Activated naive CD4-positive, alpha-beta T cell treated with anti-CD3 and anti-CD28 coated beads for 36 hours (primary cell): ENCODE results near the gene ERC2. TPM values are rescaled to one million over a fixed set of nuclear protein-coding genes. Genes with fewer than 3 reads are reported as not detected.

Experiments
- CTCF ChIA-PET: fragments of 350-600 bp; sonication (Branson Sonifier 250); formaldehyde crosslinking; loops from one replicate; lab custom pipeline; 2021; ENCODE audit warnings: antibody characterized with exemption; lab: Charles Lee
- DNase-seq: peaks from one replicate; pipeline ENCODE4 v3.0.0-alpha.2; 2020
- H3K27ac Mint-ChIP-seq: one replicate; pipeline ENCODE4 v1.8.0; 2021; ENCODE audit warnings: mild to moderate bottlenecking, mixed read lengths
- H3K27me3 Mint-ChIP-seq: one replicate; pipeline ENCODE4 v1.8.0; 2021; ENCODE audit warnings: low read depth, mixed read lengths
- H3K36me3 Mint-ChIP-seq: one replicate; pipeline ENCODE4 v1.8.0; 2021; ENCODE audit warnings: low read depth, mixed read lengths
- H3K4me1 Mint-ChIP-seq: one replicate; pipeline ENCODE4 v1.8.0; 2021; ENCODE audit warnings: low read depth, mixed read lengths
- H3K4me3 Mint-ChIP-seq: one replicate; pipeline ENCODE4 v1.8.0; 2021; ENCODE audit warnings: mild to moderate bottlenecking, moderate library complexity, mixed read lengths
- H3K9me3 Mint-ChIP-seq: one replicate; pipeline ENCODE4 v1.8.0; 2021; ENCODE audit warnings: mixed read lengths
- intact Hi-C: fragments of 100-400 bp; cut with micrococcal nuclease; formaldehyde crosslinking; loops from one replicate; pipeline ENCODE4 v1.15.1; 2023
- total RNA-seq, 2 experiments: library from RNA; stranded (reverse); gene quantifications; one replicate each; pipeline ENCODE4 v1.2.3, GENCODE V29; 2021

Gene ERC2
- total RNA-seq, 2 experiments from 2014 or later: 0.12 TPM; not detected in 1

- CTCF ChIA-PET: no interaction called here
- H3K27ac Mint-ChIP-seq: no peak overlapping the region
- no peak overlapping the region for H3K4me3 Mint-ChIP-seq
- peaks cover 4% of the 10 kb centered on the region for H3K27me3 Mint-ChIP-seq
- intact Hi-C loops: no loop called here
- H3K4me1 Mint-ChIP-seq: no peaks in the 10 kb centered on the region
- H3K36me3 Mint-ChIP-seq: no peaks in the 10 kb centered on the region
- no peak for DNase-seq
- H3K9me3 Mint-ChIP-seq: no peaks in the 10 kb centered on the region
These were observed 940.9 kb downstream of the ERC2 start for GRCh38 chr3:55527361-55527760.

- intact Hi-C loops: no loop called here
- no peak for DNase-seq
- no peak overlapping the region for H3K27ac Mint-ChIP-seq
- H3K27me3 Mint-ChIP-seq: peaks cover 4% of the 10 kb centered on the region
- no peaks in the 10 kb centered on the region for H3K36me3 Mint-ChIP-seq
- CTCF ChIA-PET: no interaction called here
- no peak overlapping the region for H3K4me3 Mint-ChIP-seq
- H3K4me1 Mint-ChIP-seq: no peaks in the 10 kb centered on the region
- no peaks in the 10 kb centered on the region for H3K9me3 Mint-ChIP-seq
These were observed 941.8 kb downstream of the ERC2 start for GRCh38 chr3:55526332-55527030.

DNA sequence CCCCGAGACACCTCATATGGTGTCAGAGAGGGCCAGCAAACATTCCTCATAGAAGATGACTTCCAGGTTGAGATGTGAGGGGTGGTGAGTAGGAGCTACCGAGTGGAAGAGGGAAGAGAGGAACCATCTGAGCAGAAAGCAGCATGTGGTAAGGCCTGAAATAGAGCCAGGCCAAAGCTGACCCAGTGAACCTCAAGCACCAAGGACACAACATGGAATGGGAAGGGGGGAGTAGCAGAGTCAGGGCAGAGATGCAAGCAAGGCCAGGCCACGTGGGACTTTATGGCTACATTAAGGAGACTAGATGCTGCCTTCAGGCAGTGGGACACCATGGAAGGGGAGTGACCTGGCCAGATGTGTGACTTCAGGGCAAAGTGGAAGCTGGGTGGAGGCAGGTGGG is 942.8 kb downstream of the ERC2 start:
- H3K4me1 Mint-ChIP-seq: no peaks in the 10 kb centered on the region
- no peaks in the 10 kb centered on the region for H3K9me3 Mint-ChIP-seq
- no peak for DNase-seq
- intact Hi-C loops: no loop called here
- CTCF ChIA-PET: no interaction called here
- peaks cover 4% of the 10 kb centered on the region for H3K27me3 Mint-ChIP-seq
- no peaks in the 10 kb centered on the region for H3K36me3 Mint-ChIP-seq
- no peak overlapping the region for H3K27ac Mint-ChIP-seq
- no peak overlapping the region for H3K4me3 Mint-ChIP-seq

GRCh38 chr3:55524565-55525244 is 943.6 kb downstream of the ERC2 start:
- DNase-seq: no peak
- Mint-ChIP-seq H3K9me3 (no peaks in the 10 kb centered on the region), H3K27ac (no peak overlapping the region), H3K4me3 (no peak overlapping the region), H3K27me3 (peaks cover 4% of the 10 kb centered on the region), H3K36me3 (no peaks in the 10 kb centered on the region), H3K4me1 (no peaks in the 10 kb centered on the region)
- CTCF ChIA-PET: no interaction called here
- intact Hi-C loops: no loop called here

GRCh38 chr3:55523471-55523870 is 944.8 kb downstream of the ERC2 start:
- CTCF ChIA-PET: no interaction called here
- Mint-ChIP-seq H3K4me1 (no peaks in the 10 kb centered on the region), H3K36me3 (no peaks in the 10 kb centered on the region), H3K27me3 (peaks cover 4% of the 10 kb centered on the region), H3K27ac (no peak overlapping the region), H3K9me3 (no peaks in the 10 kb centered on the region), H3K4me3 (no peak overlapping the region)
- intact Hi-C loops: no loop called here
- no peak for DNase-seq

- Mint-ChIP-seq H3K36me3 (no peaks in the 10 kb centered on the region), H3K27ac (no peak overlapping the region), H3K4me1 (no peaks in the 10 kb centered on the region), H3K9me3 (no peaks in the 10 kb centered on the region), H3K27me3 (peaks cover 4% of the 10 kb centered on the region), H3K4me3 (no peak overlapping the region)
- intact Hi-C loops: no loop called here
- CTCF ChIA-PET: no interaction called here
- no peak for DNase-seq
These were observed 946.4 kb downstream of the ERC2 start for GRCh38 chr3:55521738-55522421.

DNA sequence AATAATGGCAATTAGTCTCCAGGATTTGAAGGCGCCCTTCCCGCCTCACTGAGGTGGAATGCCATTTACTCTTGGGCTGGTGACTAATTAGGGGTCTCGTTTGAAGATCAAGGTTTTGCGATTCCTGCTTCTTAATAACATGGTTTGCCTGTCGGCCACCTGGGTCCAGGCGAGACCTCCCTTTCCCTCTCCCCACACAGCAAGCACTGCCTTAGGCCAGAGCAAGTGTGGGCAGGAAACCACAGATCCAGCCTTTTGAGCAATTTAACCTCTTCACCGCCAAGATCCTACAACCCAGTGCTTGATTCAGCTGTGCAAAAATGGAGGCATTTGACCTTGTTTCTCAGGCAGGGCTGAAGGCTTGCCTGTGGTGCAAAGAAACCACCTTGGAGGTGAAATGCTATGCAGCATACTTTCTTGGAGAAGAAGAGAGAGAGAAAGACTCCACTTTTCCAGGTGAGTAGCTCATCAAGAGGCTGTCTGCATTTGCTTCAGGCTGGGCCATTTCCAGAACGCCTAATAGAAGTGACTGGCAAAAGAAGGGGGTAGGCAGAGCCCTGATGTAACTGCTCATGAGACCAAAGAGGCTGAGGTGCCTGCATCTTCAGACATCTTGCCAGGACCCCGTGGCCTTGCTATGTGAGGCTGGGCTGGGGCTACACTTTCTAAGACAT is 947.1 kb downstream of the ERC2 start:
- intact Hi-C loops: no loop called here
- H3K36me3 Mint-ChIP-seq: no peaks in the 10 kb centered on the region
- no peak for DNase-seq
- H3K9me3 Mint-ChIP-seq: no peaks in the 10 kb centered on the region
- no peak overlapping the region for H3K4me3 Mint-ChIP-seq
- H3K27me3 Mint-ChIP-seq: peaks cover 4% of the 10 kb centered on the region
- CTCF ChIA-PET: no interaction called here
- no peaks in the 10 kb centered on the region for H3K4me1 Mint-ChIP-seq
- H3K27ac Mint-ChIP-seq: no peak overlapping the region

DNA sequence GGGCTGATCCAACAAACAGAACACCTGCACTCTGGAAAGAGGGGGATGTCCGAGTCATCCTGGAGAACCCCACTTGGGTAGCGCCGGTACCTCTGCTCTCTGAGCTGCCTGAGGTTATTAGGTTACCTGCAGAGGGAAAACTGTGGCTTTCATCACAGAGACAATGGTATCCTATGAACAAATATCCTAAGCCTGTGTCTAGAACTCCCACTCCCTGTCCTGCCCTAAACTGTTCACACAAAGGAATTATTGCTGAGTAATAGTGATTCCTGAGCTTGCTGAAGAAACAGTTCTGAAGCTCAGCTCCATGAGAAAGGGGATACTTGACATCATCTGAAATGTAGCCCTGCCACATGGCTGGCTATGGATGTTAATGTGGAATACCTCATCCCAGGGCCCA is 949.2 kb downstream of the ERC2 start:
- CTCF ChIA-PET: no interaction called here
- no peak overlapping the region for H3K27ac Mint-ChIP-seq
- intact Hi-C loops: no loop called here
- no peak for DNase-seq
- no peak overlapping the region for H3K4me3 Mint-ChIP-seq
- no peaks in the 10 kb centered on the region for H3K27me3 Mint-ChIP-seq
- no peaks in the 10 kb centered on the region for H3K4me1 Mint-ChIP-seq
- H3K36me3 Mint-ChIP-seq: no peaks in the 10 kb centered on the region
- H3K9me3 Mint-ChIP-seq: no peaks in the 10 kb centered on the region

- H3K27ac Mint-ChIP-seq: no peak overlapping the region
- H3K9me3 Mint-ChIP-seq: no peaks in the 10 kb centered on the region
- intact Hi-C loops: no loop called here
- no peak for DNase-seq
- H3K27me3 Mint-ChIP-seq: no peaks in the 10 kb centered on the region
- CTCF ChIA-PET: no interaction called here
- no peak overlapping the region for H3K4me3 Mint-ChIP-seq
- H3K4me1 Mint-ChIP-seq: no peaks in the 10 kb centered on the region
- H3K36me3 Mint-ChIP-seq: no peaks in the 10 kb centered on the region
These were observed 949.8 kb downstream of the ERC2 start for GRCh38 chr3:55518451-55518850.

- no peaks in the 10 kb centered on the region for H3K9me3 Mint-ChIP-seq
- no peak for DNase-seq
- no peaks in the 10 kb centered on the region for H3K27me3 Mint-ChIP-seq
- CTCF ChIA-PET: no interaction called here
- H3K36me3 Mint-ChIP-seq: no peaks in the 10 kb centered on the region
- no peaks in the 10 kb centered on the region for H3K4me1 Mint-ChIP-seq
- intact Hi-C loops: no loop called here
- no peak overlapping the region for H3K4me3 Mint-ChIP-seq
- H3K27ac Mint-ChIP-seq: no peak overlapping the region
These were observed 951.8 kb downstream of the ERC2 start for GRCh38 chr3:55516392-55517030.

DNA sequence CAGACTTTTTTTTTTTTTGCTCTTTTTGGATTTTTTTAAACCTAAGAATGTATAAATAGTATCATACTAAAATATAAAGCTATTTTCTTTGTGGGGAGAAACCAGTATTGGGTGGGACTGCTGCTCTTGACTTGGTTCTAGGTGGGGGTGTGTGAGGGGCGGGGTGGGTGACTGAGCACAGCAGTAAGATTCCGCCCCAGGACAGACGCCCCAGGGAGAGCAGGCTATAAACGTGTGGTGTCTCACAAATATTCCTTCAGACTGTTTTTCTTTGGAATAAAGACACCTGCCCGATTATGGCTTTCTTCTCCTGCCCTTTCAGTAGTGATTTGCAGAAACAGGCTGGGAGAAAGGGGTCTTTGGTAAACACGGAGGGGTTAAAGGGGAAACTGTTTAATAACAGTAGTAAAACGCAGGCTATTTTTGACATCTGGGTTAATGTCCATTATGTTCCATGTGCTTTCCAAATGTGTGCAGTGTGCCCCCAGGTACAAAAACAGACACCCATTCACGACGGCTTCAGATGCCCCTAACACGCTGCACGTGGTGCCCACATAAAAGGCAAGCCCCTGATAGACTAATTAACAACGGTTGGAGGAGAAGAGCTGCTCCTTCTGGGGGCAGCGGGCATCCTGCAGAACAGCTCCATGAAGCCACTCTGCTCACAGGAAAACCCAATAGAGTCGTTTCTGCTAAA is 952.6 kb downstream of the ERC2 start:
- no peak overlapping the region for H3K4me3 Mint-ChIP-seq
- CTCF ChIA-PET: no interaction called here
- H3K27me3 Mint-ChIP-seq: no peaks in the 10 kb centered on the region
- DNase-seq: no peak
- no peaks in the 10 kb centered on the region for H3K36me3 Mint-ChIP-seq
- H3K27ac Mint-ChIP-seq: no peak overlapping the region
- intact Hi-C loops: no loop called here
- no peaks in the 10 kb centered on the region for H3K4me1 Mint-ChIP-seq
- H3K9me3 Mint-ChIP-seq: no peaks in the 10 kb centered on the region

DNA sequence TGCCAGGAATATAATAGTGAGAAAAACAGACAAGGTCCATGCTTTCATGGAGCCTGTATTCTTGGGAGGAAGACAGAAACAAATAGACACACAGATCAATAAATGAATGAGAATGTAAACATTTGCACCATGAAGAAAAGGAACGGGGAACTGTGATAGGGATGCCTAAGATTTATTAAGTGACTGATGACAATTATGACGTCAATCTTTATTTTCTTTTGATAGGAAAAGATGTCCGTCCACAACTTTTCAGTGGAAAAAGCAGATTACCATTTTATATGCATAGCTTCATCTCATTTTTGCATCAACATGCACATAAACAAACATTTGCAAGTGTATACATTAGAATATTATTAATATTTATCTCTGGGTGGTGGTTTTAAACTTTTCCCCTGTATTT is 953.3 kb downstream of the ERC2 start:
- CTCF ChIA-PET: no interaction called here
- no peak for DNase-seq
- no peaks in the 10 kb centered on the region for H3K36me3 Mint-ChIP-seq
- no peaks in the 10 kb centered on the region for H3K27me3 Mint-ChIP-seq
- H3K4me1 Mint-ChIP-seq: no peaks in the 10 kb centered on the region
- no peak overlapping the region for H3K4me3 Mint-ChIP-seq
- no peaks in the 10 kb centered on the region for H3K9me3 Mint-ChIP-seq
- intact Hi-C loops: no loop called here
- H3K27ac Mint-ChIP-seq: no peak overlapping the region
